ENCODE measurements around the gene CHAMP1.
"Not testable (repeated sequence)": the region's sequence is repeated elsewhere in the genome, so short reads cannot be mapped to it uniquely, and the experiment has no call there.

CHAMP1 gene

DNA sequence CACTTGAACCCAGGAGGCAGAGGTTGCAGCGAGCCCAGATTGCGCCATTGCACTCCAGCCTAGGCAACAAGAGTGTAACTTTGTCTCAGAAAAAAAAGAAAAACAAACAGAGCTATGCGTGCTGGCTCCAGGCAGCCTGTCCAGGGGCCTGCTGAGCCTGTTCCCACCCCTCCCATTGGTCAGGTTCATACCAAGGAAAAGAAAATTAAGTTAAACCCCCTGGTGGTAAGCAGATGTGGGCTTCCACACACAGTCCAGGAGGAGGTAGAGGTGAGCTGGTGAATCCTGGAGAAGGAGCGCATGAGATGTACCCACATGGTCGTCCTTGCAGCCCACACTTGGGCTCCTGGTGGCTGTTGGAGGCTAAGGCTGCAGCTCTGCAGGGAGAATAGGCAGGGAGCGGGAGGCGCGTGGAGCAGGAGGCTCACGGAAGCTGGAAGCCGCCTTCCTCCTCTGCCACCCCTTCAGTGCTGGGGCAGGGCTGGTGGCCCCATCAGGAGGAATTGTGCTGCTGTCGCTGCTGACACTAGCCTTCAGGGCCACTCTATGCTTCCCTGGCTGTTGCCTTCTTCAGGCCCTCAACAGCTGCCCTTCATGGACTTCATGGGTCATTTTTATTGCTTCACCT lies 10.5 kb upstream of the CHAMP1 start:
- DNase-seq, result no peak

DNA sequence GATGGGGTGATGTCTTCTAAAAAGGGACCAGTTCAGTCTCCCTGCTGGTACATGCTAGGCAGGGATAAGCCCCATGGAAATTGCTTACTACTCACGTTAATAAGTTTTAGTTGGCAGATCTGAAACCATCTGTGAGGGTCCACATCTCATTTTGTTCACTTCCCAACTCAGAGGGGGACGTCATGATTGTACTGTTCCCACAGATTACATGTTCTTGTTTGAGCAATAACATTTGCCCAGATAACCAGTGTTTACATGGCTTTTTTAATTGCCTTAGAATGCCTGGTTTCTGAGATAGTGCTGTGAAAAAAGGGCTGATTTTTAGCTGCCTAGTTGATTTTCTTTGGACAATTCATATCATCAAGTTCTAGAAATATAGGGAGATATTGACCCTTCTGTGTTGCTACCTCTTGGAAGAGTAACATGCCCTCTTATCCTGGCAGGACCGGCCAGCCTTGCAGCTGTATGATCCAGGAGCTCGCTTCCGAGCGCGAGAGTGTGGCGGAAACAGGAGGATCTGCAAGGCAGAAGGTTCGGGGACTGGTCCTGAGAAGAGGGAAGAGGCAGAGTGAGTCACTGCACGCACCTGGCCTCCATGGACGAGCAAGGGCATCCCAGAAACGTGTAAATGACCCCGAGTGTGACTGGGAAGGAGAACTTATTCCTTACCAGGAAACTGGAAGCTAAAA lies 9.8 kb upstream of the CHAMP1 start:
- DNase-seq, result no peak

DNA sequence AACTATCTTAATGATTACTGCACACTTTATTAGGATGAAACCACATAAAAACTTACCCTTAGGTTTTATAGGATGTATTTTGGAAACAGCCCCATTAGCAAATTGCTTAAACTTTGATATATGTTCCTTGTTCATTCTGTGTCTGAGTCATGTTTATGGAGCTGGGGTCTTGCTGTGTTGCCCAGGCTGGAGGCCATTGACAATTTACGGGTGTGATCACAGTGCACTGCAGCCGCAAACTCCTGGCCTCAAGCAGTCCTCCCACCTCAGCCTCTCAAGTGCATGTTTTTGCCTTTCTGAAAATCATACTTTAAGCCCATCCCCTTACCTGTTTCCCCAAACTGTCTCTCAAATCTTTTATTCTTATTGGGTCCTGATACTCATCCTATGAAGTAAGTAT lies 5.2 kb upstream of the CHAMP1 start:
- DNase-seq, result no peak

DNA sequence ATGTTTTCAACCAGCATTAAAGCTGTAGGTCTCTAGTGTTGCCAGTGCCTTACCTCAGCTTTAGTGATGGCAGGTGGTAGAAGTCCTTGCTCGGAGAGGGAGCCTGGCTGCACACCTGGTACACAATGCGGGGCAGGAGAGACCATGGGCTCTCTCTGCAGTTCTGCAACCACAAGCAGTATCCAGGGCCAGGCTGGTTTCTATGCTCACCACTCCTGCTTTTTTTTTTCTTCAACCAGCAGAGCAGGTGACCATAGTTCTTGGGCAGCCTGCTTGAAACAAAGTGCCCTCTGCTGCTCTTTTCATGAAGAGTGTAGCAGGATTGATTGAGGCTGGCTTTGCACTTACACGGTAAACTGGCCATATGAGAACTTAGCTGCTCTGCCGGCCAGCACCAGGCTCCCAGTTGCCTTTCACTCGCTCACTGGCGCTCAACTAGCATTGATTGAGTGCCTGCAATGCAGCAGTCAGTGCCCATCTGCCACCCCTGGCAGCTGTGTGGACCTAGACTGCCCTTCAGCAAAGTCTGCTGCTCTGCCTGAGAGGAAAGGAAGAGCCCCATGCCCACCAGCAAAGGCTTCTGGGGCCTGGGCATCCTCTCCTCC lies 4.4 kb upstream of the CHAMP1 start:
- DNase-seq, result no peak

DNA sequence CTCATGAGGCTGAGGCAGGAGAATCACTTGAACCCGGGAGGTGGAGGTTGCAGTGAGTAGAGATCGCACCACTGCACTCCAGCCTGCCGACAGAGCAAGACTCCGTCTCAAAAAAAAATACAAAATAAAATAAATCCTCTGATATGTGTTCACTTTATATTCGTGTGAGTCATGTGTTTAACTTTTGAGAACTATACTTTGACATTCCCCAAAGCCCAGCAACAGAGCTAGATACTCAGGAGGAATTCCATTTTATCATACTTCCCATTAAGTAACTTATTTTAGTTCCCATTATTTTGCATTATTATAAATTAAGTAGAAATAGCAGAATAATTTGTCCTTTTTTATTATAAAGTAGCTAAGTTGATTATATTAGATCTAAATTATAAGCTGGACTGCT lies 3.3 kb upstream of the CHAMP1 start:
- no peak for DNase-seq

DNA sequence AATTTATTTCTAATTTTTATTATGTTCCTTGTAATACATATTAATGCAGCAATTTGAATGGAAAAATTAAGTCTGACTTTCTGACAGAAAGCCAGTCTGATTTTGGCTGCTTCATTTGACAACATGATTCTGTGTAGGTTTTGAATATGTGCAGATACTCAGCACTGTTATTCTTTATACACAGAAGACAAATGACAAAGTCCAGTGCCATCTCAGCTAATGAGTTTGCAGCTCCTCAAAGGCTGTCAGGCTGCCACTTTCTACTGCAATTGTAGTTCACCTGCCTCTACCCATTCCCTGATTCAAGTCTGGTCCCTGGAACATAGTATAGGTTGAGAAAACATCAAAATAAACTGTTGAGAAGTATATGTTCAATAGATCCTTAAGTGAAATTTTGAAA lies 2.9 kb upstream of the CHAMP1 start:
- DNase-seq, result no peak

DNA sequence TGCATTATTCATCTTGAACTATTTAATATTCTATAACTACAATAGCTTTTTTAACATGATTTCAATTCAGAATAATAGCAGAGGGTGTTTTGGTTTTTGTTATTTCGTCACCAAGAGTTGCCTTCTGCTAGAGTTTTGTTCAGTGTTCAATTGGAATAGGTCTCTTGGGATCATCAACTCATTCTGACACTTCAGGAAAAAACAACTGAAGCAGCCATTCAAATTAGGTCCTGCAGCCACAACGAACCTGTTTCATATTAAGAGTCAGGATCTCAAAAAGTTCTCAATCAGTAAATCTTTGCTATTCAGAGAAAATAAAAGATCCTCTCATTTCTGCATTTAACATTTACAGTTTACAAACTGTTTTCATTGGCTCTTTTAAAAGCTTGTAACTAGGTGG lies 2.4 kb upstream of the CHAMP1 start:
- DNase-seq, result no peak

- DNase-seq, result peak in 1 of 2 donors; percentile 9
Measured at GRCh38 chr13:114313061-114313860, 1.0 kb upstream of the CHAMP1 start.

DNA sequence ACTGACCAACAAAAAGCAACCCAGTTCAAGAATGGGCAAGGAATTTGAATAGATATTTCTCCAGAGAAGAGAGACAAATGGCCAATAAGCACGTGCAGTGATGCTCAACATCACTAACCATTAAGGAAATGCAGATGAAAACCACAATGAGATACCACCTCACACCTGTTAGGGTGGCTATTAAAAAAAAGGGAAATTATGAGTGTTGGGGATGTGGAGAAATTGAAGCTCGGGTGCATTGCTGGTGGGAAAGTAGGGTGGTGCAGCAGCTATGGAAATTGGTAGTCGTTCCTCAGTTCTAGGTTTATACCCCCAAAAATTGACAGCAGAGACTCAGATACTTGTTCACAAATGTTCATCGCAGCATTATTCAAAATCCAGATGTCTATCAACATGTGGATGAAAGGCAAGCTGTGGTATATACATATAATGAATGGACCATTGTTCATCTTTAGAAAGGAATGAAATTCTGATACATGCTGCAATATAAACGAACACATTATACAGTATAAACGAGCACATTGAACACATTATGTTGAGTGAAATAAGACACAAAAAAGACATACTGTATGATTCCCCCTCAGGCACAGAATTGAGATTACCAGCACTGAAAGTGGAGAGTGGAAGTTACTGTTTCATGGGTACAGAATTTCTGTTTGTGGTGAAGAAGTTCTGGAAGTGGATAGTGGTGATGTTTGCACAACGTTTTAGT lies 927 bp downstream of the CHAMP1 start:
- peak in 1 of 2 donors; percentile 32 for DNase-seq

- DNase-seq, result no peak
Measured at GRCh38 chr13:114318624-114319023, 4.3 kb downstream of the CHAMP1 start.

DNA sequence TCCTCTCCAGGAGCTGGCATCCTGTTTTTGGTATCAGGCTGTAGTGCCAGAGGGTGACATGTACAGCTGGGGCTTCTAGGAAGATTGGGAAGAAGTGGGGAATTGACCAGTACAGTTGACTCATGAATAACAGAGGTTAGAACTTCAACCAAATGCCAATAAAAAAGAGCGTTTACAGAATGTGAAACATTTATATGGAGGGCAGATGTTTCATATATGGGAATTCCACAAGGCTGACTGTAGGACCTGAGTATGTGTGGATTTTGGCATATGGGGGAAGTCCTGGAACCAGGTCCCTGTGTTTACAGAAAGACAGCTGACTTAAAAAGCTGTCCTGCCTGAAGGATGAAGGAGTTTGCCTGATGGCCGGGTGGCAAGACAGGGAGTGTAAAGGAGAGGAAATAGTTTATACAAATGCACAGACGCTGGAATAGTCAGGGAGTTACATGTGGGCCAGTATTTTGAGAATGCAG lies 5.2 kb downstream of the CHAMP1 start:
- no peak for DNase-seq

DNA sequence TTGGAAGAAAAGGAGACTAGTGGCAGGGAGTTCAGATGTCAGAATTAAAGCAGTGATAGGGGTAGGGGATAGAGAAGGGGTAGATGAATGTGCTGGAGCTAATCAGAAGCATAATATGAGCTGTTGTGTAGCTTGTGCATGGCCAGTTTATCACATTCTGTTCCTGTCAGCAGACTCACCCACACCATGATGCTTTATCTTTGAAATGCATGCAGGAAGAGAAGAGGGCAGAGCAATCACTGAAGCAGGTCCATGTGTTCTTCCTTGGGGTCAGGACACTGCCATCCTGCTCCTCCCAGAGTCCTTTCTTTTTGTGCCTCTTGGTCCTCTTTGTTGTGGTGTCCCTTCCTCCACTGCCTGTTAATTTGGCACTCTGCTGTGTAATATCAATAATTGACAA lies 5.8 kb downstream of the CHAMP1 start:
- DNase-seq, result no peak

GRCh38 chr13:114321256-114321655 lies 7.0 kb downstream of the CHAMP1 start:
- DNase-seq, result no peak

GRCh38 chr13:114323349-114323748 lies 9.0 kb downstream of the CHAMP1 start:
- no peak for DNase-seq

DNA sequence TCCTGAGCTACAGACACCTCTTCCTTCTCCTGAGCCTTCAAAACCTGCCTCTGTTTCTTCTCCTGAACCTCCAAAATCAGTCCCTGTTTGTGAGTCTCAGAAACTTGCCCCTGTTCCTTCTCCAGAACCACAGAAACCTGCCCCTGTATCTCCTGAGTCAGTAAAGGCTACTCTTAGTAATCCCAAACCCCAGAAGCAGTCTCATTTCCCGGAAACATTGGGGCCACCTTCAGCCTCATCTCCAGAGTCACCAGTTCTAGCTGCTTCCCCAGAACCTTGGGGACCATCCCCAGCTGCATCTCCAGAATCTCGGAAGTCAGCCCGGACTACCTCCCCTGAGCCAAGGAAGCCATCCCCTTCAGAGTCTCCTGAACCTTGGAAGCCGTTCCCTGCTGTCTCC lies 10.0 kb downstream of the CHAMP1 start:
- DNase-seq, result no peak

GRCh38 chr13:114325729-114326128 lies 11.4 kb downstream of the CHAMP1 start:
- no peak for DNase-seq

- no peak for DNase-seq
Measured at GRCh38 chr13:114328034-114328433, 13.7 kb downstream of the CHAMP1 start.

DNA sequence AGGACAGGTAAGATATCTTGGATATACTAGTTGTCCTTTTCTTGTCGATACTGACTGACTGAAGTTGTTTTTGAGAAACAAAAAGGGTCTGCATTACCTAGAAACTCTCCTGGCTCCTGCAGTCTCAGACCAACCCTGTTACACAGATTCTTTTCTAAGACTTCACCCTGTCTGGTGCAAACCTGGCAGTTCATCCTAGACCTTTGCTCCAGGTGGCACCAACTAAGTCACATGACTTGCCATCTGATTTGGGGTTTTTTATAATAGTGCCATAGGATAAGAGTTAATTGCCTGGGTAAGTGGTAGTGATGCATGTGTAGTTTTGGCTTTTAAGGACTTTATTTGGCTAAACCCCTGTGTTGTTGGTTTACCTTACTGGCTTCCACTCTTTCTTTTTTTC lies 14.3 kb downstream of the CHAMP1 start:
- DNase-seq, result no peak

DNA sequence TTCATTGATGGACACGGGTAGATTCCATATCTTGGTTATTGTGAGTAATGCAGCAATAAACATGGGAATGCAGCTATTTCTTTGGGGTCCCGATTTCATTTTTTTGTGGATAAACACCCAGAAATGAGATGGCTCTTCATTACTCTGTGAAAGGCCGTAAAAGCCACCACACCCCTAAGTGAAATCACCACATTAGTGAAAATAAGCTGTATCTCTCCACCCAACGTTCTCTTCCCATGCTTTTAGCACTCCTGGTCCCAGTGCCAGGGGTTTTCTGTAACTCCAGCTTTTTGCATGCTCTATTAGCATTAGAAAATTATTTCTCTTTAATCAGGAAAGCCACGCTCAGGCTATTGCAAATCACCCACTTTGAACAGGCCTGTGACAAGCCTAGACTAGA lies 15.8 kb downstream of the CHAMP1 start:
- DNase-seq, result no peak

DNA sequence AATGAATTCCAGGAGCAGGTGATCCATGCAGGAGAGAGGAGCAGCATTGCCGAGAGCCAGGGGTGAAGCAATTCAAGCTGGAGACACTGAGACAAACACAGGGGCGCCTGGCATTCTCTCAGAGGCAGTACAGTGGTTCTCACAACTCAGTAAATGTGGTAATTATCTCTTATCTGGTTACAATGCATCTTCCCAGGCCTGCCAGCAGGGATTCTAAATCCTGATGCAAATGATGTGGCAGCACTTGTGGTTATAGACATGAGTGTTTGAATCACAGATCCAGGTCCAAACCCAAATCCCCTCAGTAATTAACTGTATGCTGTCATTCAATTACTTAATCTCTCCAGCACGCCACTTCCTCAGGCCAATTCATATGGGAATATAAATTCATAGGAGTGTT lies 19.6 kb downstream of the CHAMP1 start:
- DNase-seq, result not testable (repeated sequence)

DNA sequence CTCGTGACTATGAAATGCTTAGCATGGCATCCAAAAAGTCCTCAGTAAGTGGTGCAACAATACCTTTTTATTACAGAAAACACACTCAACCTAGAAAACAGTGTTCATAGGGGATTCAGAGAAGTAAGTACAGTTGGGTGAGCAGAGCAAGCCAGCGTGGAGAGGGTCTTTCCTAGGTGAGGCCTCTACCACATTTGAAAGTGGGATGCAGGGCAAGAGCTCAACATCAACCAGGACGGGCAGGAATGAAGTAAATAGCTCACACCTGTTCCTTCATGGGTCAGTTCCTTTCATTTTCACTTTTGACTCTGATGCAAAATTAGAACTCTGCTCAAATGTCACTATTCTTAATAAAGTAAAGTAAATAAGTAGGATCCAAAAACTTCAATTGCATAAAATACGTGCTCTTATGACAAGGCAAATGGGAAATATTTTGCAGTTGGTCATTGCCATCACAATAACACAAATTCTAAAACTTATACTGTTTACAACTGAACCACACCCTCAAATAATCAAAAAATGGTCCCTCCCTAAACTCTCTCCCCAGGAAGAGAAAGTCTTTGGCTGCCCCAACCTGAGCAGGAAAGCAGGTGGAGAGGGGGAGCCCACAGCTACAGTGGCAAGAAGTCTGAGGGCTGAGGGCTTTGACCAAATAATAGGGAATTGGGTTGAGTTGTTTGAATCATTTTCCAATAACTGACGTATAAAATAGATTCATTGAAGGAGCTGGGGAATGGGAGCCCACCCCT lies 20.2 kb downstream of the CHAMP1 start:
- DNase-seq, result peak in 1 of 2 donors; percentile 14

- DNase-seq, result not testable (repeated sequence)
Measured at GRCh38 chr13:114336457-114336856, 22.2 kb downstream of the CHAMP1 start.
